HUES6 (cell line): Measurements from ENCODE around the gene DIS3L2.
"Not testable (repeated sequence)": the region's sequence is repeated elsewhere in the genome, so short reads cannot be mapped to it uniquely, and the experiment has no call there.

Experiments used
- H3K27ac ChIP-seq: 2 replicates; pipeline ENCODE4 v1.7.0; 2013; ENCODE audit warnings: low read depth, mild to moderate bottlenecking, low read length, inconsistent platforms
- H3K27me3 ChIP-seq: 2 replicates; pipeline ENCODE4 v1.6.1; 2013; ENCODE audit warnings: low read length; ENCODE audit not compliant: control insufficient read depth, insufficient read depth
- H3K36me3 ChIP-seq: 2 replicates; pipeline ENCODE4 v1.6.1; 2013; ENCODE audit warnings: low read length; ENCODE audit not compliant: control insufficient read depth, insufficient read depth
- H3K4me1 ChIP-seq: 2 replicates; pipeline ENCODE4 v1.6.1; 2013; ENCODE audit warnings: low read length; ENCODE audit not compliant: control insufficient read depth, insufficient read depth
- H3K4me3 ChIP-seq: 2 replicates; pipeline ENCODE4 v1.5.1; 2013; ENCODE audit warnings: low read depth, low read length
- H3K9ac ChIP-seq: one replicate; pipeline ENCODE4 v1.6.1; 2013; ENCODE audit warnings: mild to moderate bottlenecking, low read length
- H3K9me3 ChIP-seq: 2 replicates; pipeline ENCODE4 v1.6.1; 2013; ENCODE audit warnings: low read depth, low read length; ENCODE audit not compliant: control insufficient read depth, insufficient read depth

Gene DIS3L2

GRCh38 chr2:232035292-232035691 lies 73.8 kb downstream of the DIS3L2 start:
- peaks cover 13% of the 10 kb centered on the region for H3K4me1 ChIP-seq
- H3K27me3 ChIP-seq, H3K9ac ChIP-seq, H3K9me3 ChIP-seq, H3K36me3 ChIP-seq, H3K4me3 ChIP-seq, H3K27ac ChIP-seq: not testable (repeated sequence)

DNA sequence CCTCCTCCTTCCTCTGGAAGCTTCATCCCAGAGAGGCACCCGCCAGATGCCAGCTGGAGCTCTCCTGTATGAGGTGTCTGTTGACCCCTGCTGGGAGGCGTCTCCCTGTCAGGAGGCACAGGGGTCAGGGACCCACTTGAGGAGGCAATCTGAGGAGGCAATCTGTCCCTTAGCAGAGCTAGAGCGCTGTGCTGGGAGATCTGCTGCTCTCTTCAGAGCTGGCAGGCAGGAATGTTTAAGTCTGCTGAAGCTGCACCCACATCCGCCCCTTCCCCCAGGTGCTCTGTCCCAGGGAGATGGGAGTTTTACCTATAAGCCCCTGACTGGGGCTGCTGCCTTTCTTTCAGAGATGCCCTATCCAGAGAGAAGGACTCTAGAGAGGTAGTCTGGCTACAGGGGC lies 75.4 kb downstream of the DIS3L2 start:
- H3K4me1 ChIP-seq, result peaks cover 13% of the 10 kb centered on the region
- not testable (repeated sequence) for H3K9me3 ChIP-seq, H3K27ac ChIP-seq, H3K27me3 ChIP-seq, H3K4me3 ChIP-seq, H3K9ac ChIP-seq, H3K36me3 ChIP-seq

GRCh38 chr2:232038251-232038880 lies 76.9 kb downstream of the DIS3L2 start:
- Histone ChIP-seq H3K4me1 (peaks cover 13% of the 10 kb centered on the region), H3K36me3 (no peaks in the 10 kb centered on the region), H3K27ac (no peak overlapping the region), H3K9ac (no peak overlapping the region), H3K27me3 (no peaks in the 10 kb centered on the region), H3K9me3 (peaks cover 6% of the 10 kb centered on the region; the same call in 1 of the 2 replicates), H3K4me3 (no peak overlapping the region)

GRCh38 chr2:232038881-232039485 lies 77.5 kb downstream of the DIS3L2 start:
- Histone ChIP-seq H3K9me3 (peaks cover 6% of the 10 kb centered on the region; the same call in 1 of the 2 replicates), H3K27ac (no peak overlapping the region), H3K27me3 (no peaks in the 10 kb centered on the region), H3K36me3 (no peaks in the 10 kb centered on the region), H3K4me3 (no peak overlapping the region), H3K9ac (no peak overlapping the region), H3K4me1 (peaks cover 13% of the 10 kb centered on the region)

GRCh38 chr2:232042911-232043574 lies 81.5 kb downstream of the DIS3L2 start:
- no peak overlapping the region for H3K27ac ChIP-seq
- H3K4me1 ChIP-seq, result peaks cover 12% of the 10 kb centered on the region
- H3K36me3 ChIP-seq, result no peaks in the 10 kb centered on the region
- no peak overlapping the region for H3K4me3 ChIP-seq
- H3K9me3 ChIP-seq, result no peaks in the 10 kb centered on the region
- H3K27me3 ChIP-seq, result no peaks in the 10 kb centered on the region
- no peak overlapping the region for H3K9ac ChIP-seq

- no peaks in the 10 kb centered on the region for H3K27me3 ChIP-seq
Observed at GRCh38 chr2:232043966-232044365, 82.5 kb downstream of the DIS3L2 start.

GRCh38 chr2:232049350-232049749 lies 87.8 kb downstream of the DIS3L2 start:
- H3K9me3 ChIP-seq, result no peaks in the 10 kb centered on the region
- no peaks in the 10 kb centered on the region for H3K36me3 ChIP-seq
- no peak overlapping the region for H3K27ac ChIP-seq
- H3K27me3 ChIP-seq, result no peaks in the 10 kb centered on the region
- no peak overlapping the region for H3K4me3 ChIP-seq
- H3K9ac ChIP-seq, result no peak overlapping the region
- H3K4me1 ChIP-seq, result peaks cover 6% of the 10 kb centered on the region

More at GRCh38 chr2:232043966-232044365, 82.5 kb downstream of the DIS3L2 start:
- no peaks in the 10 kb centered on the region for H3K36me3 ChIP-seq
- no peak overlapping the region for H3K27ac ChIP-seq
- H3K9me3 ChIP-seq, result no peaks in the 10 kb centered on the region
- H3K4me3 ChIP-seq, result no peak overlapping the region
- H3K9ac ChIP-seq, result no peak overlapping the region
- peaks cover 2% of the 10 kb centered on the region; the same call in 1 of the 2 replicates for H3K4me1 ChIP-seq

GRCh38 chr2:232052591-232052990 lies 91.1 kb downstream of the DIS3L2 start:
- no peak overlapping the region for H3K4me3 ChIP-seq
- H3K9ac ChIP-seq, result no peak overlapping the region
- no peaks in the 10 kb centered on the region for H3K9me3 ChIP-seq
- no peak overlapping the region for H3K27ac ChIP-seq
- H3K4me1 ChIP-seq, result peaks cover 6% of the 10 kb centered on the region
- no peaks in the 10 kb centered on the region for H3K27me3 ChIP-seq
- no peaks in the 10 kb centered on the region for H3K36me3 ChIP-seq

DNA sequence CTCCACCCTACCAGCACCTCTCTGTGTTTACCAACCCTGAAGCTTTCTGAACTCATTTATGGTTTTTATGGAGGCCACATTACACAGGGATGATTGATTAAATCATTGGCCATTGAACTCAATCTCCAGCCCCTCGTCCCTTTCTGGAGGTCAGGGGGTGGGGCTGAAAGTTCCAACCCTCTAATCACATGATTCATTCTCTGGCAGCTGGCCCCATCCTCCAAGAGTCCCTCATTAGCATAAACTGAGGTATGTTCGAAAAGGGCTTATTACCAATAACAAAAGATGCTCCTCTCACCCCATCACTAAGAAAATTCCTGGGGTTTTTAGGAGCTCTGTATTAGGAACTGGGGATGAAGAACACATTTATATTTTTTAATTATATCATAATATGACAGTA lies 92.3 kb downstream of the DIS3L2 start:
- H3K27ac ChIP-seq, result no peak overlapping the region
- peaks cover 6% of the 10 kb centered on the region for H3K4me1 ChIP-seq
- H3K27me3 ChIP-seq, result no peaks in the 10 kb centered on the region
- H3K4me3 ChIP-seq, result no peak overlapping the region
- H3K9me3 ChIP-seq, result no peaks in the 10 kb centered on the region
- no peak overlapping the region for H3K9ac ChIP-seq
- no peaks in the 10 kb centered on the region for H3K36me3 ChIP-seq

DNA sequence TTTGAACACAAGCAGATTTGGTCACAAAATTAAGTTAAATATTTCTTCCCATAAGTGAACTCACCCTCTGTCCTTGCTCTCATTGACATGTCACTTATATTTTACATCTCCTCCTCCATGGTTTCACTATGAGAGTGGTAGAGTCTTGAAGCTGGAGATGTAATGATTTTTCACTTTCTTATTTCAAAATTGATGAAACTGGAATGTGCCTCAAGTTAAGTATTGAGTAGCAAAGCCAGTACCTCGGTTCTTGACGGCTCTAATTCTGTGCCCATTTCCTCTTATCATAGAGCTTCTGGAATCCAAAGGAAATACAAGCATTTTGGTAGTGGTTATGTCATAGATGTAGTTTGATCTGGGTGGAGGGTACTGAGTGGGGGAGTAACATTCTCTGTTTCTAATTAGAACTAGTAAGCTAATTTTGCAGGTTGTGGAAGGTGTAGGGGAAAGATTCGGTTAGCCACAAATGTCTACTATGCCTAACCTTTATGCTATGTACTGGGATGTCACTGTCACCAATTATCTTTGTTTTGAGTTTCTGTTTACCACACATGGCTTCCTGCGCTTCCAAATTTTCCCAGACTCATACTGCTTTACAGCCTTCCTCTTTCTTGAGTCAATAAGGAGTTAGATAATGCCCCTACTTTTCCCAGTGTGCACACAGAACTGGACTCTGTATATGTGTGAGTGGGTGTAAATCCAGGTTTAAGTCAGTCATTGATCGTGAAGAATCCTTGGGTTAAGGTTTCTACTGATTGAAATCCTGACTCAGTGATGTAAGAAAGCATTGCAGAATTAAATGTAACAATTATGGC lies 96.8 kb downstream of the DIS3L2 start:
- H3K9ac ChIP-seq, result no peak overlapping the region
- no peaks in the 10 kb centered on the region for H3K36me3 ChIP-seq
- no peak overlapping the region for H3K27ac ChIP-seq
- no peaks in the 10 kb centered on the region for H3K27me3 ChIP-seq
- H3K4me3 ChIP-seq, result no peak overlapping the region
- peaks cover 5% of the 10 kb centered on the region for H3K4me1 ChIP-seq
- H3K9me3 ChIP-seq, result no peaks in the 10 kb centered on the region

- Histone ChIP-seq H3K9me3 (no peaks in the 10 kb centered on the region), H3K9ac (no peak overlapping the region), H3K27ac (no peak overlapping the region), H3K36me3 (no peaks in the 10 kb centered on the region), H3K27me3 (no peaks in the 10 kb centered on the region), H3K4me3 (no peak overlapping the region), H3K4me1 (no peaks in the 10 kb centered on the region; the same call in 1 of the 2 replicates)
Observed at GRCh38 chr2:232058931-232059330, 97.4 kb downstream of the DIS3L2 start.
